ENCODE results near the gene DPEP2NB. TPM values are rescaled to one million over a fixed set of nuclear protein-coding genes. Genes with fewer than 3 reads are reported as not detected.
A peak's percentile ranks its signal among the peaks of the same experiment; 100 is the strongest.

DPEP2NB gene
- total RNA-seq, 1 donor from 2014 or later: not detected

- H3K36me3 Mint-ChIP-seq (ENCODE audit: low read depth): peaks cover 83% of the 10 kb centered on the region
- H3K4me1 Mint-ChIP-seq: peaks cover 5% of the 10 kb centered on the region
- no peak overlapping the region for H3K4me3 Mint-ChIP-seq
- ChIA-PET POLR2A (interaction anchor here (1.5 kb wide), 1 partner anchor 10 kb away, joined by 3 read pairs; no protein-coding TSS in a partner anchor), CTCF (interaction anchor here (1.5 kb wide), 1 partner anchor 14 kb away, joined by 4 read pairs; no protein-coding TSS in a partner anchor)
- ATAC-seq (ENCODE audit: low read depth): no peak
- no peaks in the 10 kb centered on the region for H3K27me3 Mint-ChIP-seq
- intact Hi-C loops (cut with micrococcal nuclease): no loop called here
- DNase-seq: no peak
- H3K9me3 Mint-ChIP-seq: no peaks in the 10 kb centered on the region
- no peak overlapping the region for H3K27ac Mint-ChIP-seq
- no peak for TF ChIP-seq CTCF (IDR thresholded peaks at IDR 0.05)
Observed at GRCh38 chr16:68055395-68055794, 39.7 kb upstream of the DPEP2NB start.

GRCh38 chr16:68049449-68049848 is 33.7 kb upstream of the DPEP2NB start:
- intact Hi-C loops (cut with micrococcal nuclease): no loop called here
- no peaks in the 10 kb centered on the region for H3K27me3 Mint-ChIP-seq
- H3K4me1 Mint-ChIP-seq: peaks cover 27% of the 10 kb centered on the region
- H3K36me3 Mint-ChIP-seq (ENCODE audit: low read depth): peaks cover 77% of the 10 kb centered on the region
- H3K27ac Mint-ChIP-seq: no peak overlapping the region
- no peak for TF ChIP-seq CTCF (IDR thresholded peaks at IDR 0.05)
- no peak for DNase-seq
- H3K4me3 Mint-ChIP-seq: no peak overlapping the region
- CTCF ChIA-PET: interaction anchor here (1.0 kb wide), 1 partner anchor 9 kb away, joined by 3 read pairs; no protein-coding TSS in a partner anchor
- peak; percentile 64 for ATAC-seq (ENCODE audit: low read depth)
- POLR2A ChIA-PET: interaction anchor here (0.5 kb wide), 1 partner anchor 189 kb away, joined by 3 read pairs; no protein-coding TSS in a partner anchor
- H3K9me3 Mint-ChIP-seq: no peaks in the 10 kb centered on the region

- CTCF ChIA-PET: no interaction called here
- Mint-ChIP-seq H3K27me3 (no peaks in the 10 kb centered on the region), H3K4me1 (peaks cover 36% of the 10 kb centered on the region), H3K36me3 (ENCODE audit: low read depth) (peaks cover 67% of the 10 kb centered on the region), H3K27ac (peak overlapping the region; percentile 30), H3K4me3 (no peak overlapping the region), H3K9me3 (no peaks in the 10 kb centered on the region)
- ATAC-seq (ENCODE audit: low read depth) (no peak), DNase-seq (no peak)
- no peak for TF ChIP-seq CTCF (IDR thresholded peaks at IDR 0.05)
- POLR2A ChIA-PET: interaction anchor here (0.7 kb wide), 1 partner anchor 241 kb away, joined by 3 read pairs; no protein-coding TSS in a partner anchor
- intact Hi-C loops (cut with micrococcal nuclease): no loop called here
Observed at GRCh38 chr16:68047987-68048386, 32.3 kb upstream of the DPEP2NB start.

- TF ChIP-seq CTCF (IDR thresholded peaks at IDR 0.05): no peak
- no peak for DNase-seq
- no peak for ATAC-seq (ENCODE audit: low read depth)
- Mint-ChIP-seq H3K36me3 (ENCODE audit: low read depth) (peaks cover 60% of the 10 kb centered on the region), H3K9me3 (no peaks in the 10 kb centered on the region), H3K4me1 (peaks cover 47% of the 10 kb centered on the region), H3K27me3 (no peaks in the 10 kb centered on the region), H3K27ac (peak overlapping the region; percentile 27), H3K4me3 (no peak overlapping the region)
- POLR2A ChIA-PET: interaction anchor here (0.7 kb wide), 1 partner anchor 88 kb away, joined by 3 read pairs; no protein-coding TSS in a partner anchor
- intact Hi-C loops (cut with micrococcal nuclease): no loop called here
- CTCF ChIA-PET: interaction anchor here (1.6 kb wide), 1 partner anchor 162 kb away, joined by 4 read pairs; no protein-coding TSS in a partner anchor
Observed at GRCh38 chr16:68046106-68046505, 30.4 kb upstream of the DPEP2NB start.

- Mint-ChIP-seq H3K9me3 (no peaks in the 10 kb centered on the region), H3K27ac (no peak overlapping the region), H3K4me1 (peaks cover 63% of the 10 kb centered on the region), H3K36me3 (ENCODE audit: low read depth) (peaks cover 41% of the 10 kb centered on the region), H3K27me3 (no peaks in the 10 kb centered on the region), H3K4me3 (no peak overlapping the region)
- no peak for ATAC-seq (ENCODE audit: low read depth)
- DNase-seq: no peak
- ChIA-PET POLR2A (no interaction called here), CTCF (interaction anchor here (1.2 to 5.1 kb wide), 6 partner anchors 10 to 369 kb away, joined by 4 to 79 read pairs (median 20); partner anchors contain the start of genes NRN1L and PSMB10)
- intact Hi-C loops (cut with micrococcal nuclease): loop anchor here (2.0 to 5.0 kb wide), 4 partner anchors 33 to 549 kb away; no protein-coding TSS in a partner anchor
- TF ChIP-seq CTCF (IDR thresholded peaks at IDR 0.05): no peak
Observed at GRCh38 chr16:68041783-68042182, 26.1 kb upstream of the DPEP2NB start.

Measured in activated B cell treated with CpG ODN at 0.5 μM for 24 hours (primary cell).